Stimulated activated CD8-positive, alpha-beta memory T cell treated with anti-CD3 and anti-CD28 coated beads, Interleukin-12 subunit alpha, Interleukin-12 subunit beta, amount 100 ng/mL, for 1 hour (primary cell): ENCODE data around the gene LGSN.
"Not testable (repeated sequence)": the region's sequence is repeated elsewhere in the genome, so short reads cannot be mapped to it uniquely, and the experiment has no call there.

Source experiments
- DNase-seq: peaks from one replicate; pipeline ENCODE4 v3.0.0-alpha.2; 2020; ENCODE audit warnings: low read depth

Gene LGSN, protein sequence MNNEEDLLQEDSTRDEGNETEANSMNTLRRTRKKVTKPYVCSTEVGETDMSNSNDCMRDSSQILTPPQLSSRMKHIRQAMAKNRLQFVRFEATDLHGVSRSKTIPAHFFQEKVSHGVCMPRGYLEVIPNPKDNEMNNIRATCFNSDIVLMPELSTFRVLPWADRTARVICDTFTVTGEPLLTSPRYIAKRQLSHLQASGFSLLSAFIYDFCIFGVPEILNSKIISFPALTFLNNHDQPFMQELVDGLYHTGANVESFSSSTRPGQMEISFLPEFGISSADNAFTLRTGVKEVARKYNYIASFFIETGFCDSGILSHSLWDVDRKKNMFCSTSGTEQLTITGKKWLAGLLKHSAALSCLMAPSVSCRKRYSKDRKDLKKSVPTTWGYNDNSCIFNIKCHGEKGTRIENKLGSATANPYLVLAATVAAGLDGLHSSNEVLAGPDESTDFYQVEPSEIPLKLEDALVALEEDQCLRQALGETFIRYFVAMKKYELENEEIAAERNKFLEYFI

DNA sequence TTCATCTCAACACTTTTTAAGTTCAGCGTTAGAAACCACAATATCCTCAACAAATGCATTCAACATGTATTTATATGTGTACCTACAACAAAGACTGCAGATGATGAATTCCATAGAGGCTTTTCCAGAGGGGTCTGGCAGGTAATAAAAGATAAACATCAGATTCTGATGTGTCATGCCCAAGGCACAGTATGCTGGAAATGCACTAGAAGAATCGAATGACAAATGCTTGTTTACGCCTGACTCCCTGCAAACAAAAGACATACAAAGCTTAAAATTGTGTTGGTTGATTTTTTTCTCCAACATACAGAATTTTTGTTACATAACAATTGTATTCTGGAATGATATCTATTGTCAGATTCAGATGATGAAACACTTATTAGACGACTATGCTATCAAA is at the start of gene LGSN:
TSS of gene LGSN (minus strand) at position 45 of the 400 bp plus-strand sequence. CDS start at position 5, 40 bp downstream.
- no peak for DNase-seq

GRCh38 chr6:63368347-63368746 is 48.6 kb upstream of the LGSN start:
- DNase-seq: no peak

- DNase-seq: not testable (repeated sequence)
Measured at GRCh38 chr6:63362500-63363120, 42.8 kb upstream of the LGSN start.

DNA sequence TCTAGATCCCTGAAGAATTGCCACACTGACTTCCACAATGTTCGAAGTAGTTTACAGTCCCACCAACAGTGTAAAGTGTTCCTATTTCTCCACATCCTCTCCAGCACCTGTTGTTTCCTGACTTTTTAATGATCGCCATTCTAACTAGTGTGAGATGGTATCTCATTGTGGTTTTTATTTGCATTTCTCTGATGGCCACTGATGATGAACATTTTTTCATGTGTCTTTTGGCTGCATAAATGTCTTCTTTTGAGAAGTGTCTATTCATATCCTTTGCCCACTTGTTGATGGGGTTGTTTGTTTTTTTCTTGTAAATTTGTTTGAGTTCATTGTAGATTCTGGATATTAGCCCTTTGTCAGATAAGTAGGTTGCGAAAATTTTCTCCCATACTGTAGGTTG is 37.6 kb upstream of the LGSN start:
- not testable (repeated sequence) for DNase-seq

DNA sequence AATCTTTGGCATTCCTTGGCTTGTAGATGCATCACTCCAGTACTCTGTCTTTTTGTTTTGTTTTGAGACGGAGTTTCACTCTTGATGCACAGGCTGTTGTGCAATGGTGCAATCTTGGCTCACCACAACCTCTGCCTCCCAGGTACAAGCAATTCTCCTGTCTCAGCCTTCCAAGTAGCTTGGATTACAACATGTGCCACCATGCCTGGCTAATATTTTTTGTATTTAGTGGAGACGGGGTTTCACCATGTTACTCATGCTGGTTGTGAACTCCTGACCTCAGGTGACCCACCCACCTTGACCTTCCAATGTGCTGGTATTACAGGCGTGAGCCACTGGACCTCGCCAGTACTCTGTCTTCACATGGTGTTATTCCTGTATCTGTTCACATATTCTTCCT is 35.8 kb upstream of the LGSN start:
- DNase-seq: no peak

DNA sequence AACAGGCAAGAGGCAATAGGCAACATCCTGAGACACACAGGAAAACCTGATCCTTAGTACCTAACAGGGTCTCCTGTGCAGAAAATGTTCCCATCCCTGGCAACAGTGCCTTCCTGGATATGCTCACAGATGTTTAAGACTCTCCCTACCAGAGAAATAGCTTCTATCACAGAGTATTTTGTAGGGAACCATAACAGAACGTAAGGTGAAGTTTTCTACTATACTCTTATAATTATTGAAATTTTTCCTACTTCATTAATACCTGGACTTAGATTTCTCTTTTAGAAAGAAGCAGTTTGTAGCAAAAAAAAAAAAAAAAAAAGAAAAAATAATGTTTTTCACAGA is 33.5 kb upstream of the LGSN start:
- no peak for DNase-seq

GRCh38 chr6:63352544-63353285 is 32.9 kb upstream of the LGSN start:
- no peak for DNase-seq

GRCh38 chr6:63352069-63352543 is 32.3 kb upstream of the LGSN start:
- DNase-seq: no peak

GRCh38 chr6:63349401-63349800 is 29.6 kb upstream of the LGSN start:
- no peak for DNase-seq

GRCh38 chr6:63348836-63349235 is 29.1 kb upstream of the LGSN start:
- no peak for DNase-seq

DNA sequence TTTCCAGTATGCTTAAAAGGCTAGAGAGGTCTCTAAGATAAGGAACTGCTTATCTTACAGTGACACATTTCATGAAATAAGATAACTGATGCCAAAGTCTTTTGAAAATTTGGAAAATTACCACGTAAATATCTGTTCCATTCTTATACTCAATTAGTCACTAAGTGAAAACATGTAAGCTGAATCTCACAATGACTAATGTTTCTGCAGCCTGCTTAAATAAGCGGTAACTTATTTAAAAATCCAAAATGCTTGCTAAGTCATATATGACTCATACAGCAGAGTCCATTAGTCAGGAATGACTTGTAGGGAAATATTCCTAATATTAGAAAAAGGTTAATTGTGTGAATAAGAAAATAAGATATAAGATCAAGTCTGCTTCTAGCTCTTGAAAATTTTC is 27.8 kb upstream of the LGSN start:
- no peak for DNase-seq

- DNase-seq: no peak
Measured at GRCh38 chr6:63346217-63346835, 26.5 kb upstream of the LGSN start.

DNA sequence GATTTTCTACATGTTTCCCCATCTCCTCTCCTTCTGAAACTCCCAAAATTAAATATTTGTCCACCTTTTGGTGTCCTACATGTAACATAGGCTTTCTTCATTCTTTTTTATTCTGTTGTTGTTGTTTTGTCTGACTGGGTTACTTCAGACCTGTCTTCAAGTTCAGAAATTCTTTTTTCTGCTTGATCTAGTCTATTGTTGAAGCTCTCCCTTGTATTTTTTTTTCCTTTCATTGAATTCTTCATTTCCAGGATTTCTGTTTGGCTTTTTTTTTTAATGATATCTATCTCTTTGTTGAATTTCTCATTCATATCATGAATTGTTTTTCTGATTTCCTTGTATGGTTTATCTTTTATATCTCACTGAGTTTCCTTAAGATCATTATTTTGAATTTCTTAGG is 20.6 kb upstream of the LGSN start:
- no peak for DNase-seq

DNA sequence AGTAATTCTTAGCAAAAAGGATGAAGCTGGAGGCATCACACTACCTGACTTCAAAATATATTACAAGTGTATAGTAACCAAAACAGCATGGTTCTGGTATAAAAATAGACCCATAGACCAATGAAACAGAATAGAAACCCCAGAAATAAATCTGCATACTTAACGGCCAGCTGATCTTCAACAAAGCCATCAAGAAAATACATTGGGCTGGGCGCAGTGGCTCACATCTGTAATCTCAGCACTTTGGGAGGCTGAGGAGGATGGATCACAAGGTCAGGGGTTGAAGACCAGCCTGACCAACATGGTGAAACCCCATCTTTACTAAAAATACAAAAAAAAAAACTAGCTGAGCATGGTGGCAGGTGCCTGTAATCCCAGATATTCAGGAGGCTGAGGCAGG is 14.9 kb upstream of the LGSN start:
- DNase-seq: not testable (repeated sequence)

DNA sequence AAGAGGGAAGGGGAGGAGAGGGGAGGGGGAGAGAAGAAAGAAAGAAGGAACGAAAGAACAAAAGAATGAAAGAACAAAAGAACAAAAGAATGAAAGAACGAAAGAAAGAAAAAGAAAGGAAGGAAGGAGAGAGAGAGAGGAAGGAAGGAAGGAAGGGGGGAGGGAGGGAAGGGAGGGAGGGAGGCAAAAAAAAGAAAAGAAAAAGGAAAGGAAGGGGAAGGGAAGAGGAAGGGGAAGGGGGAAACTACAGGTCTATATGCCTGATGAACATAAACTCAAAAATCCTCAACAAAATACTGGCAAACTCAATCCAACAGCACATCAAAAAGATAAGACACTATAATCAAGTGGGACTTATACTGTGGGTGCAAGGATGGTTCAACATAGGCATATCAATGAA is 13.7 kb upstream of the LGSN start:
- no peak for DNase-seq

- DNase-seq: not testable (repeated sequence)
Measured at GRCh38 chr6:63326630-63327029, 6.8 kb upstream of the LGSN start.

- no peak for DNase-seq
Measured at GRCh38 chr6:63322981-63323380, 3.2 kb upstream of the LGSN start.

DNA sequence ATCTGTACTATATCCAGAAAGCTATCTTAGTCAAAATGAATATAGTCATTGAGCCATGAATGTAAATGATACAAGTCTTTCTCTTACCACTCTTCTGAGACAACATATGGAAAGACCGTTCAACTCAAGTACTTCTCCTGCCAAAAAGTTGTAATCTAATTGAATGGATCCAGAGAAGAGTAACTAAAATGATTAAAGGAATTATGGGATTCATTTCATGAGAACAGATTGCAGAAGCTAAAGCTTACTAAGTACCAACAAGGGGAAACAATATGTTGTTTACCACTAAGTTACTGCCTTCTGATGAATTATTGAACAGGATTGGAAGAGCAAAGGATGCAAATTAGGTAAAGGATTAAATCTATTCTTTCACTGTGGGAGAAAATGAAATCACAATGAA is 2.0 kb upstream of the LGSN start:
- no peak for DNase-seq

GRCh38 chr6:63317641-63318040 is 2.1 kb downstream of the LGSN start:
- no peak for DNase-seq

DNA sequence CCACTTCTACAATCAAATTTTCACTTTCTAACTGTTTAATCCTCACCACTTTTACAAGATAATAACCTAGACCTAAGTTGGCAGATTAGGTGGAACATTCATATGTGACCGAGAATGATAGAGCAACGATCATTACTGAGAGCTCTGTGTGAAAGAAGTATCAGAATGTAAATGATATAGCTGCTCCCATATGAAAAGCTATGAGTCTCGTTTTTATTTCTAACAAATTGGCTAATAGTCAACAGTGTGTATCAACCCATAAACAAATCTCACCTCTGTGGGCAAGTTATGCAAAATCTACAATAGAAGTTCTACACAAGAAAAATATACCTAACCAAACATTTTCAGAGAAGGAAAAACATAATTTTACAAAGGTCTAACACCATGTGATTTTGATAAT is 3.7 kb downstream of the LGSN start:
- no peak for DNase-seq

DNA sequence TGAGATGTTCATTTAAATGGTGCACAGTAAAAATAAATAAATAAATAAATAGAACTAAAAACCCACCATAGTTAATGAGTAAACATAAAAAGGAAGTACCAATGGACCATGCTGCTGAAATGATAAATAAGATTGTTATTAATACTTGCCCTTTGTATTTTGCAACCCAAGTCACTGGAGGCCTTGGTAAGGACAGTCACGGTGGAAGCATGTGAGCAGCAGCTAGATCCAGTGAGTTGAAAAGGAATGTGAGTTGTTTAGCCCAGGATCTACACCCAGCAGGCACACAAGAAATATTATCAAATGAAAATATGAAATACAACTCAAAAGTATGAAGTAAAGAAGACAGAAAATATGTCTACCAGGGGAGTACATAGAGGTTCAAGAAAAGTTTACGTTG is 6.7 kb downstream of the LGSN start:
- no peak for DNase-seq

DNA sequence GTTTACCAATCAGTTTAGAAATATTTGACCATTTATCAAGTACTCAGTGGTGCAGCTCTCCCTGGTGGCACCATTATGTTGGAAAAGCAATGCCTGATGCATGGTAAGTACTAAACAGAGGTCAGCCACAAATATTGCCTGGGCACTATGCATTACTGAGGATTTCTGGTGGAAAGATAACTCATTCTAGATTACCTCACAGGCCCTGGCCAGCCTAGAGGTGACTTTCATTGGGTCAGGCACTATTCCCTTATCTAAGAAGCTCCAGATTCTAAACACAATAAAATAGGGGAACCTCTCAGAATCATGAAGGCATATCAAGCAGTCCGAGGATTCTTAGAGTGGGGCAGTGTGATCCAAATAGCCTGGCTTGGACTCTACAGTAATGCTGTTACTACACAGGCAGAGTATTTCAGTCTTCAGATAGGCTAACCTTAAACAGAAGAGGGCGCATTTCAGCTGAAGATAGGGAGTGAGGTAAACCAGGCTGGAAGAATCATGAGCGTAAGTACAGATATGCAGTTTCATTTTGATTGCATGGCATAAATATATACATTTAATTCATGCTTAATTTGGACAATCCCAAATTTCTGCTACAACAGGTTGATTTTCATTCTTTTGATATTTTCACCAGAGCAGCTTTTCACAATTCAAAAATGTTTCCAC is 12.1 kb downstream of the LGSN start:
- no peak for DNase-seq
